ENCODE data around the gene OR2L8. TPM values are rescaled to one million over a fixed set of nuclear protein-coding genes. Genes with fewer than 3 reads are reported as not detected.

The OR2L8 gene
- total RNA-seq, 1 donor from 2014 or later, result not detected

DNA sequence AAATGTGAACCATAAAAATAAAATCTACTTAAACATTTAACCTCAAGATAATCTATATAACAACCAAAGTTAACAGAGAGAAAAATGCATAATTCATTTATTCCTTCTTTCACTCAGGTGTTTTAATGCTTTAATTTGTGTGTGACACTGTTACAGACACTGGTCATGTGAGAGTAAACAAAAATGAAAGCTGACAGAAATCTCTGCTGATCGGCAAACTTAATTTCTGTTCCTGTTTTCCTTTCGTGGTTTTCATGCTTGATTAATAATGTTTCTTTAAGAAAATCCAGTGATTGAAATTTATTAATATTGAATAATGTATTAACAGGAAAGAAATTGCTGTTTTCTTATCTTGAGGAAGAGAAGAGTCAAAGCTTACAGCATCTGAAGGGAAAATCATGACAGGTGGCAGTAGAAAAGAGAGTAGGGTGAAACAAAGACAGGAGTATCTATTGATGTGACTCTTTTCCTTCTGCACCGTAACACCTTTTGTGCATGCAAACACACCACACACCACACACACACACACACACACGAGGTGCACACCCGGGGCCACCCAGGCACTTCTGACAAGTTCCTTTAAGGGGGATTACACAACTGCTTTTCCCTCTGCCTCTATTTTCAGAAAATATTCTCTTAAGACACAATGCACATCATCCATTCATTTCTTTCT is 18.0 kb downstream of the OR2L8 start:
- Mint-ChIP-seq H3K4me1 (no peaks in the 10 kb centered on the region), H3K27me3 (ENCODE audit: low read depth) (no peaks in the 10 kb centered on the region), H3K9me3 (peaks cover 61% of the 10 kb centered on the region), H3K36me3 (no peaks in the 10 kb centered on the region), H3K27ac (no peak overlapping the region), H3K4me3 (no peak overlapping the region)
- TF ChIP-seq, protein P1, sequence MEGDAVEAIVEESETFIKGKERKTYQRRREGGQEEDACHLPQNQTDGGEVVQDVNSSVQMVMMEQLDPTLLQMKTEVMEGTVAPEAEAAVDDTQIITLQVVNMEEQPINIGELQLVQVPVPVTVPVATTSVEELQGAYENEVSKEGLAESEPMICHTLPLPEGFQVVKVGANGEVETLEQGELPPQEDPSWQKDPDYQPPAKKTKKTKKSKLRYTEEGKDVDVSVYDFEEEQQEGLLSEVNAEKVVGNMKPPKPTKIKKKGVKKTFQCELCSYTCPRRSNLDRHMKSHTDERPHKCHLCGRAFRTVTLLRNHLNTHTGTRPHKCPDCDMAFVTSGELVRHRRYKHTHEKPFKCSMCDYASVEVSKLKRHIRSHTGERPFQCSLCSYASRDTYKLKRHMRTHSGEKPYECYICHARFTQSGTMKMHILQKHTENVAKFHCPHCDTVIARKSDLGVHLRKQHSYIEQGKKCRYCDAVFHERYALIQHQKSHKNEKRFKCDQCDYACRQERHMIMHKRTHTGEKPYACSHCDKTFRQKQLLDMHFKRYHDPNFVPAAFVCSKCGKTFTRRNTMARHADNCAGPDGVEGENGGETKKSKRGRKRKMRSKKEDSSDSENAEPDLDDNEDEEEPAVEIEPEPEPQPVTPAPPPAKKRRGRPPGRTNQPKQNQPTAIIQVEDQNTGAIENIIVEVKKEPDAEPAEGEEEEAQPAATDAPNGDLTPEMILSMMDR (IDR thresholded peaks at IDR 0.05; ENCODE audit: unreplicated experiment), result no peak
- no peak for DNase-seq (ENCODE audit: low spot score in 2 of 2, unreplicated experiment in 2 of 2)

DNA sequence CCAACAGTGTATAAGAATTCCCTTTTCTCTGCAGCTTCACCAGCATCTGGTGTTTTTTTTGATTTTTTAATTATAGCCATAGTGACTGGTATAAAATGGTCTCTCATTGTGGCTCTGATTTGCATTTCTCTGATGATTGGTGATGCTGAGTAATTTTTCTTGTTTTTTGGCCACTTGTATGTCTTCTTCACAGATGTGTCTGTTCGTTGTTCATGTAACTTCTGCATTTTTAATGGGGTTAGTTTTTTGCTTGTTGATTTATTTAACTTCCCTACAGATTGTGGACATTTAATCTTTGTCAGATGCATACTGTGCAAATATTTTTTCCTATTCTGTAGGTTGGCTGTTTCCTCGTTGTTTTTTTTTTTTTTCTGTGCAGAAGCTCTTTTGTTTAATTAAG is 44.3 kb downstream of the OR2L8 start:
- Mint-ChIP-seq H3K27me3 (ENCODE audit: low read depth) (no peaks in the 10 kb centered on the region), H3K4me3 (no peak overlapping the region), H3K9me3 (peaks cover 67% of the 10 kb centered on the region), H3K36me3 (no peaks in the 10 kb centered on the region), H3K4me1 (no peaks in the 10 kb centered on the region), H3K27ac (no peak overlapping the region)
- no peak for DNase-seq (ENCODE audit: low spot score in 2 of 2, unreplicated experiment in 2 of 2)
- TF ChIP-seq, protein P1 (IDR thresholded peaks at IDR 0.05; ENCODE audit: unreplicated experiment), result no peak

DNA sequence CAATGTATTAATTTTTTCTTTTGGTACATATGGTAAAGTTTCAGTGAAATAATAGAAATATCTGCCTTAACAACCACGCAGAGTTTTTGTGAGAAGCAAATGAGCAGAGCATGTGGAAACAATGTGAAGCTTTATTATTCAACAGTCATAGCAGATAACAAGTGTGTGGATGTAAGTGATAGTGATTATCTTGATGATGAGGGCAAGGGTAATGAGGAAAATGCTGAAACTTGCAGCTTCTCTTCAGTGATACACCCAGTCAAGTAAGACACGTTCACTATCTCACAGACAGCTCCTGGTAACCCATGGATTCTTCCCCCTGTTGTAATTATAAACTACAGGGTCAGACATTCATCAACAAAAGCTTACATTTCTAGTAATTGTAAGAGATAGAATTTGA is 50.2 kb downstream of the OR2L8 start:
- no peaks in the 10 kb centered on the region for H3K36me3 Mint-ChIP-seq

More for the DNA sequence above, 50.2 kb downstream of the OR2L8 start:
- peaks cover 65% of the 10 kb centered on the region for H3K9me3 Mint-ChIP-seq
- no peaks in the 10 kb centered on the region for H3K27me3 Mint-ChIP-seq (ENCODE audit: low read depth)
- no peak for DNase-seq (ENCODE audit: low spot score in 2 of 2, unreplicated experiment in 2 of 2)
- H3K4me3 Mint-ChIP-seq, result no peak overlapping the region
- no peak overlapping the region for H3K27ac Mint-ChIP-seq
- TF ChIP-seq, protein P1 (IDR thresholded peaks at IDR 0.05; ENCODE audit: unreplicated experiment), result no peak
- no peaks in the 10 kb centered on the region for H3K4me1 Mint-ChIP-seq

Other genes with a start within 250 kb of the OR2L8 start
- gene OR6F1, start 232.2 kb upstream of the OR2L8 start, total RNA-seq, result not detected in 3 replicates
- gene OR14K1, start 210.2 kb upstream of the OR2L8 start, total RNA-seq, result not detected in 3 replicates
- gene OR14A2, start 200.7 kb upstream of the OR2L8 start, total RNA-seq, result not detected in 3 replicates
- gene OR1C1, start 188.3 kb upstream of the OR2L8 start, total RNA-seq, result not detected in 3 replicates
- gene OR14A16, start 124.7 kb upstream of the OR2L8 start, total RNA-seq, result not detected in 3 replicates
- not detected in 3 replicates for gene OR11L1, start 107.0 kb upstream of the OR2L8 start, total RNA-seq
- 0.91 to 1.2 TPM (median 1.1 TPM) in 3 replicates for gene TRIM58, start 91.7 kb upstream of the OR2L8 start, total RNA-seq
- 0.32 to 0.63 TPM (median 0.55 TPM) in 3 replicates for gene OR2W3, start 53.3 kb upstream of the OR2L8 start, total RNA-seq
- gene OR2T8, start 28.6 kb upstream of the OR2L8 start, total RNA-seq, result not detected in 3 replicates
- 0.13 TPM in 1 of 3 replicates, not detected in the others for gene OR2AJ1, start 24.0 kb upstream of the OR2L8 start, total RNA-seq
- not detected in 3 replicates for gene OR2AK2, start 16.4 kb downstream of the OR2L8 start, total RNA-seq
- not detected in 3 replicates for gene OR2L5, start 64.8 kb downstream of the OR2L8 start, total RNA-seq
- gene OR2L2, start 81.2 kb downstream of the OR2L8 start, total RNA-seq, result 0.22 to 0.31 TPM (median 0.23 TPM) in 3 replicates
- gene OR2L3, start 98.0 kb downstream of the OR2L8 start, total RNA-seq, result not detected in 3 replicates
- not detected in 3 replicates for gene OR2L13, start 146.3 kb downstream of the OR2L8 start, total RNA-seq
- gene OR2M5, start 196.3 kb downstream of the OR2L8 start, total RNA-seq, result not detected in 3 replicates
- not detected in 3 replicates for gene OR2M2, start 226.0 kb downstream of the OR2L8 start, total RNA-seq
- not detected in 3 replicates for gene OR2M3, start 248.4 kb downstream of the OR2L8 start, total RNA-seq